Astrocyte of the hippocampus (primary cell): ENCODE results near the gene SIRT5.

Experiments used
- DNase-seq: peaks from one replicate; pipeline ENCODE4 v3.0.0; 2011; ENCODE audit warnings: low read depth, low spot score

SIRT5 gene

DNA sequence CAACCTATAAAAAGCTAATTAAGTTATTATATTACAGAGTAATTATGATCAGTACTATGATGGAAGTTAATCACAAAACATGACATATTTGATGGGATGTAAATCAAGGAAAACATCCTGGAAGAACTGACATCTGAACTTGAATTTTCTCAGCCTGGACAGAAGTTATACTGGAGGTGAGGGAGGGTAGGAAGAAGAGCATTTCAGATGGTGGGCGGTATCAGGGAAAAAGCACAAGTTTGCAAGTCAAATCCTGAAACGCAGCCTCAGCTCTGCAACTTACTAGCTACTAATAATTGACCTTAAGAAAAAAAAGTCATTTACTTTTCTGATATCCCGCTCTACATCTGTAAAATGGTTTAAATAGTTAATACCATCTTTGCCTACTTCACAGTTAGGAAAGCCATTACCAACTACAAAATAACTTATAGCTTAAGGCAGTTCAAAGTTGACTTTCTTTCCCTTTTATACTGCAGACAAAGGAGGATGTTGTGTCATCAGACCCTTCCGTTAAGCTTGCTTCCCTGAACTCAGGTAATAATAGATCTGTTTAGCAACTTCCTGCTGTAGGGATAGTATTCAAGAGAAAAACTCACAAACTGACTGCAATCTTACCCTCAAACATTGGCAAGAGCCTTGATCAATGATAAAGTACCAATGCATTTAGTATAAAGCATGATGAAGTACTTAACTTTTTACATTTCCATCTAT is 61.7 kb downstream of the SIRT5 start:
- DNase-seq = no peak

DNA sequence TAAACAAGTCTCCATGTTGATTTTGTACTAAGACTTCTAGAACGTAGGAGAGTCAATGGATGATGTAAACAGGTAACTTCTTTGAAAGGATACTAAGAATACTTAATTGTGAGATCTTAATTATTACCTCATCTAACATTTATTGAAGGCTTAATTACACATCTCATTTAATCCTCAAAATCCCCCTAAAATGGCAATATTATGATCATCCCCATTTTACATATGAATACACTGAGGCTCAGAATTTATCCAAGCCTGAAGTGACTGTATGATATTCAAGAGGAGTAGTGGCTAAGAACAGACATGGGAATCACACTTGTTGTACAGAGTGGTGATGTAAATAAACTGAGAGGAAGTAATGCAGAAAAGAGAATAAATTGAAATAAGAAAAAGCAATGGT is 63.6 kb downstream of the SIRT5 start:
- no peak for DNase-seq

GRCh38 chr6:13638626-13639025 is 64.2 kb downstream of the SIRT5 start:
- no peak for DNase-seq

DNA sequence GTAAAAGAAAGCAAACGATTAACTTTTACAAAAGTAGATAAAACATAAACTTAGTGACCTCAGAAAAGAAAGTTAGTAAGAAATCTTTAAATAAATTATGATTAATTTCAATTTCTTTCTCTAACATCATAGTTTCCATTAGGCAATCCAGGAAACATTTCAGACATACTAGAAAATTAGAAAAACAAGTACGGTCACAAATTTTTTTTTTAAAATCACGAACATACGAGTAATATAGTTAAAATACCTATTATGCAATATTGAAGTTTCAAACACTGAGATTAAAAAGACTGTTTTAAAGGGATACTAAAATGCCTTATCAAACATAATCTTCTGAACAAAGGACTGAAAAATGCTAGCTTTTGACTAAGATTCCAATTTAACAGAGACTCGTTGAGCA is 66.9 kb downstream of the SIRT5 start:
- no peak for DNase-seq

GRCh38 chr6:13643125-13643524 is 68.7 kb downstream of the SIRT5 start:
- no peak for DNase-seq

GRCh38 chr6:13648850-13649249 is 74.4 kb downstream of the SIRT5 start:
- no peak for DNase-seq

DNA sequence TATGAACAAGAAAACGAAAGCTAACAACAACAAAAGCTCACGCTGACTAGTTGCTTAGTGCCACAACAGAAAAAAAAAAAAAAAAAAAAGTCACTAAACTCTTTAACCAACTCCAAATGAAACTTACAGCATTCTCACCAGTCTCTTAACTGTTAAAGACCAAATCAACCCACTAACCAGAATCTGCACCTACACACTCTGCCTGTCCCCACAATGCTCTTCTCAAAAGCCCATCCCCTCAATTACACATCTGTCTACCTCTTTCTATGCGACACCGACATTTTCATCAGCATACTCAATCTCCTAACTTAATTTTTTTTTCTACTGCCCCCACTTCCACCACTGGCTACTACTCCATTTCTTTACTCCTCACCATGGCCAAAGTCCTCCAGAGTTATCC is 75.0 kb downstream of the SIRT5 start:
- DNase-seq = no peak

- peak; percentile 20 for DNase-seq
Measured at GRCh38 chr6:13653296-13653695, 78.9 kb downstream of the SIRT5 start.

DNA sequence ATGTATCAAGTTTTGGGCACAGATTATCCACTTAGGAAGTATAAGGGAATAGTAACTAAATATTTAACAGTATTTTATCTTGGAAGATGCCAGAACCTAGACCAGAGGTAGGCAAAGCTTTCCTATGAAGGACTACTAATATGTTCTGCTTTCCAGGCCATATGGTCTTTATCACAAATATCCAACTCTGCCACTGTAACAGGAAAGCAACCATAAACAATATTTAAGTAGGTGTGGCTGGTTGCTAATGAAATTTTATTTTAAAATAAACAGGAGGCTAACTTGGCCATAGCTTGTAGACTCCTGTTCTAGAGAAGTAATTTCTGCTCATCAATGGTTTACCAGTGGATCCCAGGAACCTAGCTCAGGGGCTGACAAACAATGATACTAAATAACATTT is 80.1 kb downstream of the SIRT5 start:
- DNase-seq = no peak

GRCh38 chr6:13655700-13656099 is 81.3 kb downstream of the SIRT5 start:
- no peak for DNase-seq

DNA sequence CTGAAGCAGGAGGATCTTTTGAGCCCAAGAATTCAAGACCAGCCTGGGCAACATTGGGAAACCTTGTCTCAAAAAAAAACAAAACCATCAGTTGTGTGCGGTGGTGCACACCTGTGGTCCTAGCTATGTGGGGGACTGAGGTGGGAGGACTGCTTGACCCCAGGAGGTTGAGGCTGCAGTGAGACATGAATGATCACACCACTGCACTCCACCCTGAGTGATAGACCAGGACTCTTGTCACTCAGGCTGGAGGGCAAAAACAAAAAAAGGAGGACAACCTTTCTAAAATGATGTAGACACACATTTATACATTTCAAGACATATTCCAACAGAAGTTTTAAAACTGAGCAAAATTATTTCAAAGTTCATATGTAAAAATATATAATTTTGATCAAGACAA is 85.9 kb downstream of the SIRT5 start:
- no peak for DNase-seq

- DNase-seq = no peak
Measured at GRCh38 chr6:13660893-13661292, 86.5 kb downstream of the SIRT5 start.

- DNase-seq = no peak
Measured at GRCh38 chr6:13661647-13662046, 87.2 kb downstream of the SIRT5 start.

DNA sequence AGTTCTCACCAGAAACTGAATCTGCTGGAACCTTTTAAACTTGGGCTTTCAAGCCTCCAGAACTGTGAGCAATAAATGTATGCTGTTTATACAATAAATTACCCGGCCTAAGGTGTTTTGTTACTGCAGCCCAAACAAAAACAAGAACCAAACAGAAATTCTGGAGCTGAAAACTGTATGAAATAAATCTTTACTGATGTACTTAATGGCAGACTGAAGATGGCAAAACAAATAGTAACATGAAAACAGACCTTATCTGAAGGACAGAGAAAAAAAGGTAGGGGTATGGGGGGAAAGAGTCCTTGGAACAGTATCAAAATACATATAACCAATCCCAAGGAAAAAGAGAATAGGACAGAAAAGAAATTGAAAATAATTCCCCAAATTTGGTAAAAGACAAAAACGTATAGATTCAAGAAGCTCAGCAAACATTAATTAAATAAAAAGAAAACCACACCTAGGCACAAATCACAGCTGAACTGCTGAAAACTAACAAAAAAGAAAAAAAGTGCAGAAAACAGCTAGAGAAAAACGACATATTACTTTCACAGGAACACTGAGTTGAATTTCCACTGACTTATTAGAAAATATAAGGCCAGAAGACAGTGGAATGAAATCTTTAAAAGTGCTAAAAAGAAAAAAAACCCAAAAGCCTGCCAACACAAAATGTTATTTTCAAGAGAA is 88.4 kb downstream of the SIRT5 start:
- no peak for DNase-seq

DNA sequence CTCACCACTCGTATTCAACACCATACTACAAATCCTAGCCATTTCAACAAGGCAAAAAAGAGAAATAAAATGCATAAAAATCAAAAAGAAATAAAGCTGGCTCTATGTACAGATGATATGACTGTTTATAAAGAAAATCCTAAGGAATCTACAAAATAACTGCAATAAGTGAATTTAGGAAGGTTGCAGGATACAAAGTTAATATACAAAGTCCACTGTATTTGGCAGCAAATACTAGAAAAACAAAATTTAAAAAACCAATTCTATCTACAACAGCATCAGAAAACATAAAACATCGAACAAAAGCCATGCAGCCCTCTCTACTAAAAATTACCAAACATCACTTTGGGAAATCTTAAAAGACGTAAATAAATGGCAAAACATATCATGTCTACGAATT is 89.6 kb downstream of the SIRT5 start:
- DNase-seq = no peak
